Epithelial cell of proximal tubule (primary cell): ENCODE measurements around the gene ASS1. TPM values are rescaled to one million over a fixed set of nuclear protein-coding genes. Genes with fewer than 3 reads are reported as not detected.

Source experiments
- DNase-seq: peaks from one replicate; pipeline ENCODE4 v3.0.0-alpha.2; 2011; ENCODE audit warnings: low read depth
- H3K4me3 ChIP-seq: 2 replicates; pipeline ENCODE4 v1.5.1; 2011; ENCODE audit warnings: low read depth, mild to moderate bottlenecking, low read length
- CTCF ChIP-seq: conservative IDR thresholded peaks from 2 replicates; pipeline ENCODE4 v1.5.1; 2012; ENCODE audit warnings: low read depth, mild to moderate bottlenecking, low read length
- total RNA-seq: library from RNA; depleted of rRNA; stranded (reverse); fragments of >200 nt; gene quantifications from 2 replicates; pipeline ENCODE4 v1.2.3, GENCODE V29; 2015

ASS1 gene
- total RNA-seq, 1 donor from 2014 or later, result 9.4 TPM

- no peak for TF ChIP-seq CTCF
- no peak overlapping the region for H3K4me3 ChIP-seq
- no peak for DNase-seq
Observed at GRCh38 chr9:130522233-130522808, 77.6 kb downstream of the ASS1 start.

- DNase-seq, result no peak
- no peak overlapping the region for H3K4me3 ChIP-seq
- TF ChIP-seq CTCF, result no peak
Observed at GRCh38 chr9:130523921-130524320, 79.2 kb downstream of the ASS1 start.

- TF ChIP-seq CTCF, result no peak
- no peak for DNase-seq
- H3K4me3 ChIP-seq, result no peak overlapping the region
Observed at GRCh38 chr9:130526193-130526853, 81.6 kb downstream of the ASS1 start.

GRCh38 chr9:130526854-130527650, 82.3 kb downstream of the ASS1 start:
- no peak for DNase-seq
- no peak for TF ChIP-seq CTCF
- no peak overlapping the region for H3K4me3 ChIP-seq

GRCh38 chr9:130527651-130528310, 83.0 kb downstream of the ASS1 start:
- H3K4me3 ChIP-seq, result no peak overlapping the region
- TF ChIP-seq CTCF, result no peak

GRCh38 chr9:130528674-130529073, 83.9 kb downstream of the ASS1 start:
- H3K4me3 ChIP-seq, result no peak overlapping the region
- no peak for TF ChIP-seq CTCF
- DNase-seq, result no peak

More at GRCh38 chr9:130527651-130528310, 83.0 kb downstream of the ASS1 start:
- no peak for DNase-seq
